Glomerular endothelial cell (primary cell): ENCODE results near the gene ADPGK. TPM values are rescaled to one million over a fixed set of nuclear protein-coding genes. Genes with fewer than 3 reads are reported as not detected.
"Not testable (repeated sequence)": the region's sequence is repeated elsewhere in the genome, so short reads cannot be mapped to it uniquely, and the experiment has no call there.

Experiments
- DNase-seq: peaks from one replicate; pipeline ENCODE4 v3.0.0-alpha.2; 2011; ENCODE audit warnings: low read depth, low spot score; ENCODE audit errors: extremely low read depth
- total RNA-seq: library from RNA; depleted of rRNA; stranded (reverse); fragments of >200 nt; gene quantifications from 2 replicates; pipeline ENCODE4 v1.2.3, GENCODE V29; 2015

ADPGK gene
- total RNA-seq, 1 donor from 2014 or later = 63.1 TPM

GRCh38 chr15:72751751-72752455 is 31.7 kb downstream of the ADPGK start:
- DNase-seq = no peak

GRCh38 chr15:72749700-72750099 is 33.9 kb downstream of the ADPGK start:
- DNase-seq = no peak

- no peak for DNase-seq
Observed at GRCh38 chr15:72740219-72740618, 43.3 kb downstream of the ADPGK start.

- no peak for DNase-seq
Observed at GRCh38 chr15:72737723-72738122, 45.8 kb downstream of the ADPGK start.

GRCh38 chr15:72737061-72737460 is 46.5 kb downstream of the ADPGK start:
- no peak for DNase-seq

- DNase-seq = no peak
Observed at GRCh38 chr15:72735111-72735510, 48.4 kb downstream of the ADPGK start.

- no peak for DNase-seq
Observed at GRCh38 chr15:72733941-72734738, 49.4 kb downstream of the ADPGK start.

GRCh38 chr15:72732516-72732915 is 51.0 kb downstream of the ADPGK start:
- DNase-seq = no peak

- DNase-seq = no peak
Observed at GRCh38 chr15:72732086-72732485, 51.5 kb downstream of the ADPGK start.

GRCh38 chr15:72728821-72729220 is 54.7 kb downstream of the ADPGK start:
- DNase-seq = no peak

- not testable (repeated sequence) for DNase-seq
Observed at GRCh38 chr15:72728249-72728648, 55.3 kb downstream of the ADPGK start.

- DNase-seq = no peak
Observed at GRCh38 chr15:72727154-72727553, 56.4 kb downstream of the ADPGK start.

- DNase-seq = not testable (repeated sequence)
Observed at GRCh38 chr15:72725851-72726250, 57.7 kb downstream of the ADPGK start.

GRCh38 chr15:72725446-72725845 is 58.1 kb downstream of the ADPGK start:
- DNase-seq = no peak

GRCh38 chr15:72724028-72724427 is 59.5 kb downstream of the ADPGK start:
- DNase-seq = no peak

GRCh38 chr15:72722071-72722696 is 61.4 kb downstream of the ADPGK start:
- peak; percentile 39 for DNase-seq

- DNase-seq = not testable (repeated sequence)
Observed at GRCh38 chr15:72708551-72709303, 74.8 kb downstream of the ADPGK start.

GRCh38 chr15:72706266-72706665 is 77.3 kb downstream of the ADPGK start:
- no peak for DNase-seq
